GM12891 (cell line): Measurements from ENCODE around the gene DAB1.

Source experiments
- DNase-seq: peaks from one replicate; pipeline ENCODE4 v3.0.0; 2011; ENCODE audit warnings: low spot score; ENCODE audit not compliant: insufficient read length
- FAIRE-seq: peaks from 2 replicates; lab custom pipeline; 2011; peaks lifted over from hg19 to GRCh38; lab: Jason Lieb, UNC
- PAX5 ChIP-seq: IDR thresholded peaks from 2 replicates; pipeline ENCODE4 v1.6.1; 2011; ENCODE audit warnings: low read length, moderate library complexity, mild to moderate bottlenecking; ENCODE audit not compliant: insufficient read depth, severe bottlenecking
- POLR2A ChIP-seq: IDR thresholded peaks from 2 replicates; pipeline ENCODE4 v1.6.1; 2011; ENCODE audit warnings: low read depth, low read length, control low read depth
- SPI1 ChIP-seq: IDR thresholded peaks from 2 replicates; pipeline ENCODE4 v1.6.1; 2011; ENCODE audit warnings: low read depth, low read length, control low read depth

The DAB1 gene

DNA sequence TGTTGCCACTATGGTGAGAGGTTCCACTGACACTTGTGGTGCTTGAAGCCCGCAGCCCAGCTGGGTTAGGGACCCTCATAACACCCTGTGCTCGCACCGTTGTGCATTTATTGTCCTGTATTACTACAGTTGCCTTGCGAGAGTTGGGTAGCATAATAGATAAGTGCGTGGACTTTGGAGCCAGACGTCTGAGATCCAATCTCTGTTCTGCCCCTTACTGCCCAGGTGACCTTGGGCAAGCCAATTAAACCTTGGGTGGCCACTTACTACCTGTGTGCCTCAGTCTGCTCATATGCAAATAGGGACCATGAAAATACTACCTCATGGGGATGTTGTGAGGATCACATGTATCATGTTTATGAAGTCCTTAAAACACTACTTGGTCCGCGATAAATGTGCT is 471.4 kb downstream of the DAB1 start:
- TF ChIP-seq PAX5: no peak
- FAIRE-seq (no peak), DNase-seq (no peak)

DNA sequence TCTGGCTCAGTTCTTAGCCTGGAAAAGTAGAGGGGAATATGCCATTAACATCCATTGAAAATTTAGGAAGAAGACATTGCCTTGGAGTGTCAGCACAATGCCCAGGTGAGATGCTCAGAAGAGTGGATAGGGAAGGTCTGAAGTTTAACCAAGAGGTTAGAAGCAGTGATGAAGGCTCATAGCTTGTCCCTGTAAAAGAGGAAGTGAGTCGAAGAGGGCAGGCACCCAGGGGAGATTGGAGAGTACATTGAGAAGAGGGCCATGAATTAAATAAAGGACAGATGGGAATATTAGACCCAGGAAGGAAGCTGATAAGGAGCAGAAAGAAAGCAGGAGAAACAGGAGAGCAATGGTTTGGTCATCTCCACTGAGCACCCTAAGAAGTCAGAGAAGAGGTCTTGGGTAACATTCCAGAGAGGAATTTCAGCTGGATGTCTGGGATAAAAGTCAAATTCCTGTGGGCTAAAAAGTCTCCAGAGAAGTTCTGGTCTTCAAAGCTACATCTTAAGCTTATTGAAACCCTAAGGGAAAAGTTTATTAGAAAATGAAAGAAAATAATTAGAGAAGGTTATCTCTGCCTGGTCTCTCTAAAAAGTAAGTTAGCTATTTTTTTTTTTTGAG is 475.3 kb downstream of the DAB1 start:
- TF ChIP-seq SPI1 (peak; percentile 84), POLR2A (no peak)
- no peak for FAIRE-seq

More for the DNA sequence above, 475.3 kb downstream of the DAB1 start:
- no peak for DNase-seq
